Measurements from ENCODE around the gene TRMT10B. TPM values are rescaled to one million over a fixed set of nuclear protein-coding genes. Genes with fewer than 3 reads are reported as not detected.
"Not testable (repeated sequence)": the region's sequence is repeated elsewhere in the genome, so short reads cannot be mapped to it uniquely, and the experiment has no call there.

TRMT10B gene
- total RNA-seq, 1 donor from 2014 or later: 13.2 TPM

DNA sequence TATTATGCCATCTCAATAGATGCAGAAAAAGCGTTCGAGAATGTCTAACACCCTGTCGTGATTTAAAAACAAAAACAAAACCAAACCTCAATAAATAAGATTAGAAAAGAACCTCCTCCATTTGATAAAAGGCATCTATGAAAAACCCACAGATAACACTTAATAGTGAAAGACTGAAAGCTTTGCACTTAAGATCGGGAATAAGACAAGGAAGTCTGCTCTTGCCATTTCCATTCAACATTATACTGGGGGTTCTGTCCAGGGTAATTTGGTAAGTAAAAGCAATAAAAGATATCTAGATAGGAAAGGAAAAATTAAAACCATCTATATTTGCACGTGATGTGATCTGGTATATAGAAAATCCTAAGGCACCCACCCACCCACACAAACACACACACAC lies 38.5 kb downstream of the TRMT10B start:
- intact Hi-C loops (cut with micrococcal nuclease): no loop called here
- Mint-ChIP-seq H3K4me3 (no peak overlapping the region), H3K36me3 (ENCODE audit: low read depth) (peaks cover 13% of the 10 kb centered on the region), H3K9me3 (no peaks in the 10 kb centered on the region), H3K27me3 (peaks cover 4% of the 10 kb centered on the region), H3K4me1 (peaks cover 9% of the 10 kb centered on the region), H3K27ac (no peak overlapping the region)
- no peak for DNase-seq

DNA sequence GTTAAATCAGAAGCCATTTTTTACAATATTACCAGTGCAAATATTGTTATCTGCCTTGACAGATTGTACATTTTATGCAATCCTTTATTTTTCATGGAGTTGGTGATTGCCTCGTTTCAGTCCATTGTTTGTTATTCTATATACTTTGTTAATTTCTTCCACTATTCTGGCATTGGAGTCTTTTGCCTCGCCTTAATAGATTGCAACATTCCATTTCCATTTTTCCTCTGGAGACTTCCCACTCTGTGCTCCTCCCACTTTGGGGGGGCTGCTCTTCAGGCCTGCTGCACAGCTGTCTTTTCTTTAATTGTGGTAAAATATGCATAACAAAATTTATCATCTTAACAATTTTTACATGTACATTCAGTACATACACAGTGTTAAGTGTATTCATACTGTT lies 42.6 kb downstream of the TRMT10B start:
- Mint-ChIP-seq H3K9me3 (no peaks in the 10 kb centered on the region), H3K36me3 (ENCODE audit: low read depth) (peaks cover 11% of the 10 kb centered on the region), H3K4me3 (no peak overlapping the region), H3K4me1 (peaks cover 18% of the 10 kb centered on the region), H3K27ac (no peak overlapping the region), H3K27me3 (peaks cover 4% of the 10 kb centered on the region)
- intact Hi-C loops (cut with micrococcal nuclease): no loop called here
- DNase-seq: no peak

DNA sequence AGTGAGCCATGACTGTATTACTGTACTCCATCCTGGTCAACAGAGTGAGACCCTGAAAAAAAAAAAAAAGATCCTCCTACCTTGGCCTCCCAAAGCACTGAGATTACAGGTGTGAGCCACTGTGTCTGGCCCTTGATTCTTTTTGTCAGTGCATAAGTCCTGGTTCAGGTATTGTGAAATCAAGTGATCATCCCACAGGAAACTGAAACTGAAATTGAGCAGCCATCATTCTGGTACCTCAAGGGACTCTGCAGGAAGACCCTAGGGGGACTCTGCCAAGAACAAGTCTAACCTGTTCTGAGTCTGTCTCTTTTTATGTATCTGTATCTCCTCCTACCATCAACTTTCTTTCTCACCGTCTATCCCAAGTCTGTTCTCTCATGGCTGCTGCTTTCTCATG lies 45.1 kb downstream of the TRMT10B start:
- intact Hi-C loops (cut with micrococcal nuclease): no loop called here
- peaks cover 4% of the 10 kb centered on the region for H3K27me3 Mint-ChIP-seq
- peak overlapping the region; percentile 94 for H3K4me3 Mint-ChIP-seq
- peaks cover 28% of the 10 kb centered on the region for H3K4me1 Mint-ChIP-seq
- H3K27ac Mint-ChIP-seq: peak overlapping the region; percentile 70
- no peaks in the 10 kb centered on the region for H3K9me3 Mint-ChIP-seq
- H3K36me3 Mint-ChIP-seq (ENCODE audit: low read depth): peaks cover 18% of the 10 kb centered on the region
- peak; percentile 66 for DNase-seq

DNA sequence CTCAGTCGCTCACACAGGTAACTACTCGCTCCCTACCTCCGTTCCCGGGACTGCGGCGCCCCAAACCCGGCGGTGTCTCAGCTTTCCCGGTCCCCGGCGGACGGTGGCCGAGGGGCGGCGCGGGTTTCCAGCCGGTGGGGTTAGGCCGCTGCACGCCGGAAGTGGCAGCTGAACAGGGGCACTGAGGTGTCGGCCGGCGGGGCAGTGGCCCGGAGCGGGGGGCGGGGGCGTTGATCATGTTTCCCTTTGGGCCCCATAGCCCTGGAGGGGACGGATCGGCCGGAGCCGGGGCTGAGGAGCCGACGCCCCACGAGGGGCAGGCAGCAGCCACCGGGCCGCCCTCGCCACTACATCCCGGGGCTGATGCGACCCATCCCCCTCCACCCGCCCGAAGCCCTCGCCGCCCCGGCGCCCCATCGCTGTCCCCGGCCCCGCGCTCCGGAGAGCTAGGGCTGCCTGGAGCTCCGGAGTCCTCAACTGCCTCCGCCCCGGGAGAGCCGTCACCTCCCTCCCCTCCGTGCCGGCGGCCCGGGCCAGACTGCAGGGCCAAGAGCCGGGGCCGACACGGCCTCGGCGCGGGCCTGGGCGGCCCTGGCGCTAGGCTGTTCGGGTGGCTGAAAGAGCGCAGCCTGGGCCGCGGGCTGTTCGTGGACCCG lies 47.2 kb downstream of the TRMT10B start, which contains the start of gene DCAF10:
TSS of gene DCAF10 (plus strand) at position 167 of the 656 bp plus-strand sequence. CDS start at position 237, 70 bp downstream.
- H3K27ac Mint-ChIP-seq: peak within 1 kb of the TSS; percentile 88
- H3K36me3 Mint-ChIP-seq (ENCODE audit: low read depth): peaks cover 22% of the 10 kb centered on the region
- H3K27me3 Mint-ChIP-seq: no peaks in the 10 kb centered on the region
- no peaks in the 10 kb centered on the region for H3K9me3 Mint-ChIP-seq
- peak; percentile 98 for DNase-seq
- H3K4me3 Mint-ChIP-seq: peak within 1 kb of the TSS; percentile 94
- peaks cover 29% of the 10 kb centered on the region for H3K4me1 Mint-ChIP-seq
- intact Hi-C loops (cut with micrococcal nuclease): loop anchor here (1.0 to 5.0 kb wide), 6 partner anchors 15 to 335 kb away; partner anchors contain the start of genes EXOSC3, SLC25A51, TOMM5 and TRMT10B

DNA sequence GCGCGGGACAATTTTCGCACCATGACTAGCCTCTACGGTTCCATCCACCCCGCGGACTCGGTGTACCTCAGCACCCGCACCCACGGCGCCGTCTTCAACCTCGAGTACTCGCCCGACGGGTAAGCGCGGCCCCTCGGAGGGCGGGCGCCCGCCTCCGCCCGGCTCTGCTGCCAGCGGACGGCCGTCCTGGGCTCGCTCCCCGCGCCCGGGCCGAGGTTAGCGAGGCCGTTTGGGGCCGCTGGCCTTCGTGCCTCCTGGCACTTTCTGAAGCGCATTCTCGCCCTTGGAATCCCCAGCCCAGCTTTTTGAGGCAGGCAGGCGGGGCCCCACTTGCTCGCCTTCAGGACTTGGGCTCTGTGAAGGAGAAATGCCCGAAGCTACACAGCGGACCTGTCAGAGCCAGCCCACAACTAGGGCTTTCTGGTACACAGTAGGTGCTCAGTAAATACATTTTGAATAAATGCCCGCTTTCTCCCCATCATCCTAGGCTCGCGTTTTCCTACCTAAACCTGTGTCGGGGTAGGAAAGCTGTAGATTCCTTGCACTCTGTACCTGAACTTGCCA lies 47.8 kb downstream of the TRMT10B start:
- H3K4me1 Mint-ChIP-seq: peaks cover 33% of the 10 kb centered on the region
- no peaks in the 10 kb centered on the region for H3K9me3 Mint-ChIP-seq
- peak overlapping the region; percentile 94 for H3K4me3 Mint-ChIP-seq
- peaks cover 24% of the 10 kb centered on the region for H3K36me3 Mint-ChIP-seq (ENCODE audit: low read depth)
- peak overlapping the region; percentile 62 for H3K27ac Mint-ChIP-seq
- no peak for DNase-seq
- no peaks in the 10 kb centered on the region for H3K27me3 Mint-ChIP-seq
- intact Hi-C loops (cut with micrococcal nuclease): loop anchor here (2.0 to 5.0 kb wide), 4 partner anchors 36 to 209 kb away; partner anchors contain the start of genes SLC25A51, TOMM5 and TRMT10B

DNA sequence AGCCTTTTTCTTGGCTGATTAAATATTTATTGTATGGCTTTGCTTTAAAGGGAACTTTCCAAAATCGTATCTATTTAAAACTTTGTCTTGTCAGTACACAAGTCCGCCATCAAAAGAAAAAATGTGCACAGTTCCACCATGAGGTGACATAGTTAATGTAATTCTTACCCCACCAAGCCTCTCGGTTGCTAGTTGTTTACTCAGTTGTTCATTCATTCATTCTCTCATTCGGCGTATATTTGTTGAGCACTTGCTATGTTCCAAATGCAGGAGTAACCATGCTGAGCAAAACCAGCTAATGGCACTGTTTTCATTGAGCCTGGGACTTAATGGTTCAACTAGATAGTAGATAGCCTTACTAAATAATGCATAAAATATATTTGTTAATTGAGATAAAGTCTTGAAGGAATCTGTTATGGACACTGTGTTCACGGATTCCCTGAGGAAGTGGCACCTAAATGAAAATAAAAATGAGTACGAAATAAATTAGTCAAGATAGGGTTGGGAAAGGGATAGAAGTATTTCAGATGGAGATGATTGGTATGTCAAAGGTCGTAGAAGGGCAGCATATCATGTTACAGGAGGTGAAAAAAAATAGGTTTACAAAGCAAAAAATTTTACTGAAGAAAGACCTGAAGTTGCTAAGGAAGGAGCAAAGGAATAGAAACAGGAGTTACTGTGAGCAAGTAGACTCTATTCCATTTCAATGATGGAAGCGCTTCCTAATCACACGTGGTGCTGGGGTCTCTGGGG lies 48.5 kb downstream of the TRMT10B start:
- Mint-ChIP-seq H3K36me3 (ENCODE audit: low read depth) (peaks cover 21% of the 10 kb centered on the region), H3K4me1 (peaks cover 33% of the 10 kb centered on the region), H3K27me3 (no peaks in the 10 kb centered on the region), H3K27ac (peak overlapping the region; percentile 62), H3K9me3 (no peaks in the 10 kb centered on the region), H3K4me3 (peak overlapping the region; percentile 94)
- DNase-seq: no peak
- intact Hi-C loops (cut with micrococcal nuclease): loop anchor here (2.0 to 5.0 kb wide), 4 partner anchors 35 to 210 kb away; partner anchors contain the start of genes SLC25A51, TOMM5 and TRMT10B

- Mint-ChIP-seq H3K27me3 (no peaks in the 10 kb centered on the region), H3K27ac (no peak overlapping the region), H3K4me1 (peaks cover 27% of the 10 kb centered on the region), H3K4me3 (no peak overlapping the region), H3K9me3 (no peaks in the 10 kb centered on the region), H3K36me3 (ENCODE audit: low read depth) (peaks cover 23% of the 10 kb centered on the region)
- no peak for DNase-seq
- intact Hi-C loops (cut with micrococcal nuclease): no loop called here
These were observed 52.7 kb downstream of the TRMT10B start for GRCh38 chr9:37806271-37806670.

- H3K27ac Mint-ChIP-seq; H3K27me3 Mint-ChIP-seq; DNase-seq; H3K4me3 Mint-ChIP-seq; H3K9me3 Mint-ChIP-seq; intact Hi-C loops (cut with micrococcal nuclease): not testable (repeated sequence)
- peaks cover 25% of the 10 kb centered on the region for H3K36me3 Mint-ChIP-seq (ENCODE audit: low read depth)
- peaks cover 16% of the 10 kb centered on the region for H3K4me1 Mint-ChIP-seq
These were observed 56.1 kb downstream of the TRMT10B start for GRCh38 chr9:37809676-37810075.

DNA sequence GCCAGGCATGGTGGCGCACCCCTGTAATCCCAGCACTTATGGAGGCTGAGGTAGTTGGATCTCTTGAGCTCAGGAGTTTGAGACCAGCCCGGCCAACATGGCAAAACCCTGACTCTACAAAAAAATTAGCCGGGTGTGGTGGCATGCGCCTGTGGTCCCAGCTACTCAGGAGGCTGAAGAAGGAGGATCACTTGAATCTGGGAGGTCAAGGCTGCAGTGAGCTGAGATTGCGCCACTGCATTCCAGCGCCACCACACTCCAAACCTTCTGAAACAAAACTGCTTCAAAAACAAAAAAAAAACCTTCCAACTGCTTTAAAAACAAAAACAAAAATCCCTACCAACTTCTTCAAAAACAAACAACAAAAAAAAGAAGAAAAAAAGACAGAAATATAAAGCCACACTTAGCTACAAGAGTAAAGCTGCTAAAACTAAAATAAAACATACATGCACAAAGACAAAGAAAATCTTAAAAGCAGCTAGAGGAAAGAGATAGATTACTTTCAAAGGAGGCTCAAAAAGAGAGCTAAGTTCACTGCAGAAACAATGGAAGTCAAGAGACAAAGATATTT lies 58.4 kb downstream of the TRMT10B start:
- Mint-ChIP-seq H3K36me3 (ENCODE audit: low read depth) (peaks cover 18% of the 10 kb centered on the region), H3K4me1 (peaks cover 13% of the 10 kb centered on the region), H3K27me3 (no peaks in the 10 kb centered on the region), H3K4me3 (no peak overlapping the region), H3K27ac (no peak overlapping the region), H3K9me3 (no peaks in the 10 kb centered on the region)
- DNase-seq: peak; percentile 37
- intact Hi-C loops (cut with micrococcal nuclease): no loop called here

DNA sequence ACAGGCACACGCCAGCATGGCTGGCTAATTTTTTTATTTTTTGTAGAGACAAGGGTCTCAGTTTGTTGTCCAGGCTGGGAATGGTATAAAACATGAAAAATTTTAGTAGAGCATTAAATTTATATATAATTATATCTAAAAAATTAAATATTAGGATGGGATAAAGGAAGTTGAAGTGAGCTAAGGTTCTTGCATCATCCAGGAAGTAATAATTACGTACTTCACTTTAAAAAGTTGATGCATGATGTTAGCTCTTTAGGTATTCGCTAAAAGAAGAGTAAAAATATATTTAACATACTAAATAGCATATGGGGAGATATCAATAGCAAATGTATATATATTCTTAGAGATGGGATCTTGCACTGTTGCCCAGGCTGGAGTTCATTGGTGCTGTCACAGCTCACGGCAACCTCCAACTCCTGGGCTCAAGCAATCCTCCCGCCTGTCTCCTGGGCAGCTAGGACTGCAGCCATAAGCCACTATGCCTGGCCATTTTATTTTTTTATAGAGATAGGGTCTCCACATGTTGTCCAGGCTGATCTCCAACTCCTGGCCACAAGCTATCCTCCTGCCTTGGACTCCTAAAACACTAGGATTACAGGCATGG lies 59.3 kb downstream of the TRMT10B start:
- peaks cover 17% of the 10 kb centered on the region for H3K36me3 Mint-ChIP-seq (ENCODE audit: low read depth)
- no peak overlapping the region for H3K27ac Mint-ChIP-seq
- peaks cover 10% of the 10 kb centered on the region for H3K4me1 Mint-ChIP-seq
- H3K27me3 Mint-ChIP-seq: no peaks in the 10 kb centered on the region
- H3K9me3 Mint-ChIP-seq: no peaks in the 10 kb centered on the region
- intact Hi-C loops (cut with micrococcal nuclease): no loop called here
- peak; percentile 38 for DNase-seq
- no peak overlapping the region for H3K4me3 Mint-ChIP-seq

DNA sequence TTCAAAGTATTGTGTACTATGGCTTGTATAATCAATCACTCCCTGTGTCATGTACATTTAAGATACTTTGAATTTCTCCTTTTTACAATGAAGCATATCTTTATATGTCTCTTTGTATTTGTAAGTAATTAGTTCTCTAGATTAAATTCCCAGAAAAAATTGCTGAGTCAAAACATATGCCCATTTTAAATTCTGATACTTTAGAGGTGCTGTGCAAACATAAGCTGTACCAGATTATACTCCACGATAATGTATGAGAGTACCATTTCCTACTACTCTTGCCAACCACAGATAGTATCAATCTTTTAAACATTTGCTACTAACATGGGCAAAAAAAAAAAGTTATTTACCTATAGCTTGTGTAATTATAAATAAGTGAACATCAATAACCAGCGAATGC lies 65.2 kb downstream of the TRMT10B start:
- H3K4me3 Mint-ChIP-seq: no peak overlapping the region
- intact Hi-C loops (cut with micrococcal nuclease): no loop called here
- H3K27ac Mint-ChIP-seq: no peak overlapping the region
- no peaks in the 10 kb centered on the region for H3K27me3 Mint-ChIP-seq
- no peaks in the 10 kb centered on the region for H3K9me3 Mint-ChIP-seq
- peaks cover 30% of the 10 kb centered on the region for H3K36me3 Mint-ChIP-seq (ENCODE audit: low read depth)
- no peak for DNase-seq
- peaks cover 4% of the 10 kb centered on the region for H3K4me1 Mint-ChIP-seq

DNA sequence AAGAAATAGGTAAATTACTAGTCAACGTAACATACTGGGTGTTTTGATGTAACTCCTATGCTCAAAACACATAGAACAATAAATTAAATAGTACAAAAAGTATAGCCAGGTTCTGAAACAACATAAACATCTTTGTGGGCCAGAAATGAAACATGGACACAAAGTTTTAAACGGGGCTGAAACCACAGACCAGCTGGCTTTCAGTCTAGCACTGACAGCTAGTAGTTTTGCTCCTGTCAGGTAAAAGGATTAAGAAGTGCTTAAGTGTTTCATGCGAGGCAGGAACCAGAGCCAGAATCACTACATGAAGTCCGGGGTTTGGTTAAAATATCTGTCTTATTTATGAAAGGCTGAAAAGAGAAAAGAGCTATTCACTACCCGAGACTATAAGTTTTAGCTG lies 66.5 kb downstream of the TRMT10B start:
- Mint-ChIP-seq H3K4me1 (peaks cover 4% of the 10 kb centered on the region), H3K4me3 (no peak overlapping the region), H3K27me3 (no peaks in the 10 kb centered on the region), H3K27ac (no peak overlapping the region), H3K9me3 (peaks cover 4% of the 10 kb centered on the region), H3K36me3 (ENCODE audit: low read depth) (peaks cover 39% of the 10 kb centered on the region)
- intact Hi-C loops (cut with micrococcal nuclease): no loop called here
- no peak for DNase-seq

- DNase-seq; H3K27ac Mint-ChIP-seq; H3K4me1 Mint-ChIP-seq; H3K4me3 Mint-ChIP-seq; intact Hi-C loops (cut with micrococcal nuclease); H3K9me3 Mint-ChIP-seq; H3K27me3 Mint-ChIP-seq: not testable (repeated sequence)
- H3K36me3 Mint-ChIP-seq (ENCODE audit: low read depth): peaks cover 56% of the 10 kb centered on the region
These were observed 71.6 kb downstream of the TRMT10B start for GRCh38 chr9:37825174-37825573.
